Kidney (tissue), 14 donors: ENCODE data around the gene SMAP1. TPM values are rescaled to one million over a fixed set of nuclear protein-coding genes. Genes with fewer than 3 reads are reported as not detected.

Experiments used
- DNase-seq, 5 donors: peaks; one replicate each; pipeline ENCODE4 v3.0.0-alpha.2; 2013 to 2020
- FAIRE-seq: peaks from 2 replicates; lab custom pipeline; 2012; peaks lifted over from hg19 to GRCh38; lab: Jason Lieb, UNC
- H3K27ac ChIP-seq, 2 donors: one replicate each; pipeline ENCODE4 v1.7.0; 2013; ENCODE audit warnings: low read depth in 2 of 2, low read length in 2 of 2, inconsistent platforms in 1 of 2
- H3K27me3 ChIP-seq: one replicate; pipeline ENCODE4 v1.7.1; 2013; ENCODE audit warnings: low read length, inconsistent platforms; ENCODE audit not compliant: control insufficient read depth, insufficient read depth
- H3K36me3 ChIP-seq, 3 donors: one replicate each; pipeline versions ENCODE4 v1.7.0 to v1.7.1; 2013; ENCODE audit warnings: low read length in 3 of 3, control low read depth in 1 of 3, inconsistent platforms in 1 of 3; ENCODE audit not compliant: insufficient read depth in 3 of 3, control insufficient read depth in 2 of 3
- H3K4me1 ChIP-seq, 3 donors: one replicate each; pipeline versions ENCODE4 v1.7.0 to v1.7.1; 2013; ENCODE audit warnings: low read length in 3 of 3, inconsistent platforms in 1 of 3, low read depth in 1 of 3; ENCODE audit not compliant: control insufficient read depth in 2 of 3, insufficient read depth in 2 of 3
- H3K4me3 ChIP-seq, 3 donors: one replicate each; pipeline versions ENCODE4 v1.7.0 to v1.8.1; 2013; ENCODE audit warnings: low read length in 3 of 3, control low read depth in 1 of 3, inconsistent platforms in 1 of 3
- H3K9ac ChIP-seq, 3 donors: one replicate each; pipeline versions ENCODE4 v1.7.0 to v1.7.1; 2013; ENCODE audit warnings: low read length in 3 of 3, control low read depth in 1 of 3, inconsistent platforms in 1 of 3
- H3K9me3 ChIP-seq, 3 donors: one replicate each; pipeline versions ENCODE4 v1.7.0 to v1.7.1; 2013; ENCODE audit warnings: low read length in 3 of 3, control low read depth in 1 of 3, inconsistent platforms in 1 of 3; ENCODE audit not compliant: control insufficient read depth in 2 of 3, insufficient read depth in 1 of 3
- CTCF ChIP-seq: IDR thresholded peaks from 3 replicates; pipeline ENCODE4 v1.5.1; 2012; ENCODE audit warnings: mild to moderate bottlenecking, moderate library complexity, borderline replicate concordance; ENCODE audit not compliant: insufficient read depth; ENCODE audit errors: extremely low read depth
- intact Hi-C: fragments of 100-400 bp; cut with DNase I; formaldehyde crosslinking; loops from one replicate; pipeline ENCODE4 v1.11.1; 2022
- polyA plus RNA-seq: library from polyadenylated mRNA; stranded (reverse); fragments of 350-450 nt; fragmentation: Illumina TruSeq; extraction: RNeasy Lipid Tissue Mini Kit (QIAGEN cat#74804); gene quantifications from one replicate; pipeline ENCODE4 v1.2.3, GENCODE V29; 2014; ENCODE audit warnings: low read depth, low replicate concordance; ENCODE audit not compliant: insufficient read depth
- total RNA-seq: library from RNA; stranded (reverse); fragmentation: NEBNext Ultra II Directional; extraction: Animal tissue kit (Norgen Biotek cat#: 25700); gene quantifications from one replicate; pipeline ENCODE4 v1.2.1, GENCODE V29; 2021
- donor health status: control.
- donor health status: control.
- donor health status: control.
- donor health status: control.
- donor health status: control.
- donor health status: DM: yes; HTN: yes; CAD: no.
- donor health status: Normal renal cell carcinoma (clear cell type).

Gene SMAP1
- total and polyA plus RNA-seq, 2 donors from 2014 or later = 17.7 to 19.4 TPM

DNA sequence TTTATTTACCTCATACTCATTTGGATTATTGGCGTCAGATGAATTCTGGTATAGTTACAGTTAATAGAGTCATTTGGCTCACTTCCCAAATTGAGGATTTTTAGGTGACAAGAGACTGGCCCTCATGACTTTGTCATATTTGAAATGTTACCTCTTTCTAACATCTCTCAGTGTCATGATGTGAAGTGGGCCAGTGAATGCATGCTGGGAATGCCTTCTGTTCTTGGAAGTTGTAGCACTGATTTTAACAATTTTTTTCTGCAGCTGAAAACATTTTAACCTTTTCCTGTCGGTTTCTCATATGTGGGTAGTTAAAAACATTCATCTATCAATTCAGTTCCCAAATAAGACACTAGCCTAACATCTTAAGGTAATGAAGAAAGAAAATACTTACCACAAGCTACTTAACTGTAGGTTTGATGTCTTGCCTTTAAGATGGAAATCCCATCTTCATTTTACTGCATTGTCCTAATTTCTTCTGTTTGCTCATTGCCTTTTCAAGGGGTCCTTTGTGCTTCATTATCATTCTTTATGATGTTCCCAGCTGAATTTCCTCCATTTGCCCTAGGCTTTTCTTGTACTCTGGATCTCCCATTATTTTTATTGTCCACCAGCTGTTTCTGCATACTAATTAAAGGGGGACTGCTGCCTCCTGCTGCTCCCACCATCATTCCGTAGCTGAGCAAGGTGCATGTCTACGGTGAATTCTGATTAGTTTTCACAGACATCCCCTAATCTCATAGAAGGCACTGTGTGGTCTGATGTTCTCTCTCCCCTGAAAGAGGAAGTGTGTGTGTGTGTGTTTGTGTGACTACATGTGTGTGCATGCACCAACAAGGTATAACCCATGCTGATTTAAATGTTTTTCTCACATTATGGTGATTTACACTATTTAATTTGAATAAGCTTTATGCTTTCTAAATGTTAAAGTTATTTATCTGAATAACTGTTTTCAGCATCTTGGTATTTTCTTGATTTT, 179.7 kb downstream of the SMAP1 start:
- intact Hi-C loops = no loop called here
- FAIRE-seq (no peak), DNase-seq (no peak)
- Histone ChIP-seq H3K4me3 (no peak overlapping the region), H3K4me1 (no peaks in the 10 kb centered on the region), H3K27ac (no peak overlapping the region), H3K9me3 (no peaks in the 10 kb centered on the region), H3K9ac (no peak overlapping the region), H3K36me3 (no peaks in the 10 kb centered on the region), H3K27me3 (no peaks in the 10 kb centered on the region)
- no peak for TF ChIP-seq CTCF

DNA sequence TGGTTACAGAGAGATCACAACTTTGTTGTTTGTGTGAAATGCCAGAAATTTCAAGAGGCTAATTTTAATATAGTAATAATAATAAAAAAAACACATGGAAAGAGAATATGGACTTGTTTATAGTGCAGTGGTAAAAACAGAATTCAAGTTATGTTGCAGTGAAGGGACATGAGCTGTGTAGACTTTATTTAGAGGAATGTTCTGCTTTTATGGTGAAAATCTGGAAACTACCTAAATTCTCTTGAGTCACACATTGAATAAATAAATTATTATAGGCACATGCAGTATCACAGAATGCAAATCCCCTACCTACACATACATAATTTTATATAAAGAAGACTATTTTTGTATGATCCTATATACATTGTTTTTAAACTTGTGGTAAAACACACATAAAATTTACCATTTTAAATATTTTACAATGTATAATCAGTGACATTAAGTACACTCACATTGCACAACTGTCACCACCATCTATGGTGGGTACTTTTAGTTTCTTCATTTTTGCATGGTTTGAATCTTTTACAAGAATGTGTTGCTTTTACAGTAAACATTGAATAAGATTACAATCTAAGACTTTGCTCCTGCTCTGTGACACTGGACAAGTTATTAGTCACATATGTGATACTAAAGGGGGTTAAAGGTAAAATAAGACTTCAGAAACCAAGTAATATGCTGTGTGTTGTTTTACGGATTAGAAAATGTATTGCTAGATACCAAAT, 181.8 kb downstream of the SMAP1 start:
- TF ChIP-seq CTCF = no peak
- H3K27me3 ChIP-seq = no peaks in the 10 kb centered on the region
- intact Hi-C loops = no loop called here
- no peak overlapping the region for H3K4me3 ChIP-seq
- H3K9ac ChIP-seq = no peak overlapping the region
- FAIRE-seq (no peak), DNase-seq (no peak)
- H3K4me1 ChIP-seq = no peaks in the 10 kb centered on the region
- no peaks in the 10 kb centered on the region for H3K9me3 ChIP-seq
- H3K36me3 ChIP-seq = peaks cover 0 to 3% (median 0%) of the 10 kb centered on the region in 3 donors
- no peak overlapping the region for H3K27ac ChIP-seq

GRCh38 chr6:70852667-70853246, 185.1 kb downstream of the SMAP1 start:
- FAIRE-seq = no peak
- no peaks in the 10 kb centered on the region for H3K4me1 ChIP-seq
- no peak for DNase-seq
- H3K27me3 ChIP-seq = no peaks in the 10 kb centered on the region
- TF ChIP-seq CTCF = no peak
- no peak overlapping the region for H3K4me3 ChIP-seq
- H3K36me3 ChIP-seq = peaks cover 0 to 3% (median 0%) of the 10 kb centered on the region in 3 donors
- H3K9me3 ChIP-seq = no peaks in the 10 kb centered on the region
- H3K27ac ChIP-seq = no peak overlapping the region
- intact Hi-C loops = no loop called here
- H3K9ac ChIP-seq = no peak overlapping the region
